Endothelial cell of umbilical vein (primary cell): ENCODE measurements around the gene CAPN14.

Experiments
- EZH2 ChIP-seq: IDR thresholded peaks from 2 replicates; pipeline ENCODE4 v1.6.1; 2012; ENCODE audit warnings: borderline replicate concordance, low read depth, mild to moderate bottlenecking, moderate library complexity, low read length, inconsistent platforms; ENCODE audit not compliant: severe bottlenecking
- FOS ChIP-seq: IDR thresholded peaks from 2 replicates; pipeline ENCODE4 v1.6.1; 2011; ENCODE audit warnings: mild to moderate bottlenecking, low read length, moderate library complexity, borderline replicate concordance; ENCODE audit not compliant: insufficient read depth
- GATA2 ChIP-seq: IDR thresholded peaks from 2 replicates; pipeline ENCODE4 v1.7.0; 2011; ENCODE audit warnings: low read depth, mild to moderate bottlenecking, moderate library complexity, mixed read lengths, low read length; ENCODE audit not compliant: insufficient read length, insufficient read depth
- JUN ChIP-seq: IDR thresholded peaks from 2 replicates; pipeline ENCODE4 v1.6.1; 2011; ENCODE audit warnings: borderline replicate concordance, low read depth; ENCODE audit not compliant: insufficient read length, insufficient read depth
- MYC ChIP-seq: IDR thresholded peaks from one replicate; pipeline ENCODE4 v1.6.1; 2011; ENCODE audit warnings: mild to moderate bottlenecking, low read depth, low read length
- POLR2A ChIP-seq: IDR thresholded peaks from 2 replicates; pipeline ENCODE4 v1.6.1; 2012; ENCODE audit warnings: low read depth, mild to moderate bottlenecking, control low read depth, low read length
- POLR2AphosphoS5 ChIP-seq: IDR thresholded peaks from 2 replicates; pipeline ENCODE4 v1.6.1; 2012; ENCODE audit warnings: low read depth, mild to moderate bottlenecking, control low read depth, low read length, moderate library complexity; ENCODE audit not compliant: insufficient read depth
- TF ChIP-seq, protein P1 (sequence below), 2 donors: IDR thresholded peaks; 1 replicate in 1 of 2; 2 replicates in 1 of 2; pipeline ENCODE4 v1.5.1; 2011; ENCODE audit warnings: low read length in 2 of 2, mild to moderate bottlenecking in 2 of 2, moderate library complexity in 2 of 2, control low read depth in 1 of 2, inconsistent platforms in 1 of 2, low read depth in 1 of 2; ENCODE audit not compliant: insufficient read depth in 1 of 2; ENCODE audit errors: extremely low read depth in 1 of 2
- TF ChIP-seq, protein P2 (sequence below): IDR thresholded peaks from 2 replicates; pipeline ENCODE4 v1.6.1; 2011; ENCODE audit not compliant: insufficient read depth, insufficient read length

DNA sequence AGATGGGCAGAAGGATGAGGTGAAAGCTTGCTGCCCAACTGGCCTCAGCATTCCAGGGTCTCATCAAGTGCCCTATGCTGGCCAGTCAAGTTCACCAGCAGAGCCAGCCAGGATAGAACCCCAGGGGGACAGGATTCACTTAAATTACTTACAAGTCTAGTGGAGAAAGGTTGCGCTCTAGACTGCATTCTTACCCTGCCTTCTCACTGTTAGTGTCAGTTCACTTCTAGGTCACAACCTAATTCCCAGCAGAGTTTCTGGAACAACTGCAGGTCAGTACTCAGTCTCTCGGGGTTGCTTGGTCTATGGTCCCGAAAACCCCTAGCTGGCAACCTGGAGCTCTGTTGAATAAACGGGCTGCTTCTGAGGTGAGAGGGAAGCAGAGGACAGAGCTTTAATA is 46.2 kb downstream of the CAPN14 start:
- TF ChIP-seq, protein P1, sequence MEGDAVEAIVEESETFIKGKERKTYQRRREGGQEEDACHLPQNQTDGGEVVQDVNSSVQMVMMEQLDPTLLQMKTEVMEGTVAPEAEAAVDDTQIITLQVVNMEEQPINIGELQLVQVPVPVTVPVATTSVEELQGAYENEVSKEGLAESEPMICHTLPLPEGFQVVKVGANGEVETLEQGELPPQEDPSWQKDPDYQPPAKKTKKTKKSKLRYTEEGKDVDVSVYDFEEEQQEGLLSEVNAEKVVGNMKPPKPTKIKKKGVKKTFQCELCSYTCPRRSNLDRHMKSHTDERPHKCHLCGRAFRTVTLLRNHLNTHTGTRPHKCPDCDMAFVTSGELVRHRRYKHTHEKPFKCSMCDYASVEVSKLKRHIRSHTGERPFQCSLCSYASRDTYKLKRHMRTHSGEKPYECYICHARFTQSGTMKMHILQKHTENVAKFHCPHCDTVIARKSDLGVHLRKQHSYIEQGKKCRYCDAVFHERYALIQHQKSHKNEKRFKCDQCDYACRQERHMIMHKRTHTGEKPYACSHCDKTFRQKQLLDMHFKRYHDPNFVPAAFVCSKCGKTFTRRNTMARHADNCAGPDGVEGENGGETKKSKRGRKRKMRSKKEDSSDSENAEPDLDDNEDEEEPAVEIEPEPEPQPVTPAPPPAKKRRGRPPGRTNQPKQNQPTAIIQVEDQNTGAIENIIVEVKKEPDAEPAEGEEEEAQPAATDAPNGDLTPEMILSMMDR (IDR thresholded peaks at IDR 0.05; ENCODE audit: extremely low read depth in 1 of 2, insufficient read depth in 1 of 2, low read depth in 1 of 2, low read length in 2 of 2) = no peak
- no peak for TF ChIP-seq EZH2
- no peak for TF ChIP-seq JUN
- TF ChIP-seq POLR2AphosphoS5 = no peak
- no peak for TF ChIP-seq MYC
- no peak for TF ChIP-seq POLR2A
- no peak for TF ChIP-seq FOS
- TF ChIP-seq, protein P2, sequence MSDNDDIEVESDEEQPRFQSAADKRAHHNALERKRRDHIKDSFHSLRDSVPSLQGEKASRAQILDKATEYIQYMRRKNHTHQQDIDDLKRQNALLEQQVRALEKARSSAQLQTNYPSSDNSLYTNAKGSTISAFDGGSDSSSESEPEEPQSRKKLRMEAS = no peak
- TF ChIP-seq GATA2 = no peak
